Pulmonary artery endothelial cell (primary cell): ENCODE results near the gene FAHD1. TPM values are rescaled to one million over a fixed set of nuclear protein-coding genes. Genes with fewer than 3 reads are reported as not detected.

Experiments used
- total RNA-seq: library from RNA; depleted of rRNA; stranded (reverse); fragments of >200 nt; gene quantifications from 2 replicates; pipeline ENCODE4 v1.2.3, GENCODE V29; 2014

The FAHD1 gene
- total RNA-seq, 1 donor from 2014 or later, result 91.9 TPM

Other genes with a start within 250 kb of the FAHD1 start
- 19.8 and 20.8 TPM in 2 replicates for gene IFT140, start 215.1 kb upstream of the FAHD1 start, total RNA-seq
- gene CRAMP1, start 214.8 kb upstream of the FAHD1 start, total RNA-seq, result 6.7 and 9.3 TPM in 2 replicates
- 45.9 and 81.5 TPM in 2 replicates for gene JPT2, start 148.9 kb upstream of the FAHD1 start, total RNA-seq
- gene MAPK8IP3, start 121.0 kb upstream of the FAHD1 start, total RNA-seq, result 27.4 and 31.2 TPM in 2 replicates
- 53.0 and 58.7 TPM in 2 replicates for gene NME3, start 55.7 kb upstream of the FAHD1 start, total RNA-seq
- gene EME2, start 54.4 kb upstream of the FAHD1 start, total RNA-seq, result 5.9 and 7.1 TPM in 2 replicates
- 91.0 and 100 TPM in 2 replicates for gene MRPS34, start 54.1 kb upstream of the FAHD1 start, total RNA-seq
- 39.4 and 44.8 TPM in 2 replicates for gene SPSB3, start 44.6 kb upstream of the FAHD1 start, total RNA-seq
- 74.5 and 77.8 TPM in 2 replicates for gene NUBP2, start 44.2 kb upstream of the FAHD1 start, total RNA-seq
- gene IGFALS, start 33.5 kb upstream of the FAHD1 start, total RNA-seq, result not detected in 2 replicates
- 76.2 and 78.9 TPM in 2 replicates for gene HAGH, start 381 bp upstream of the FAHD1 start, total RNA-seq
- 0.40 TPM in 1 of 2 replicates, not detected in the other for gene MEIOB, start 45.0 kb downstream of the FAHD1 start, total RNA-seq
- not detected in 2 replicates for gene HS3ST6, start 91.2 kb downstream of the FAHD1 start, total RNA-seq
- 10.9 and 11.1 TPM in 2 replicates for gene MSRB1, start 116.0 kb downstream of the FAHD1 start, total RNA-seq
- gene RPL3L, start 127.5 kb downstream of the FAHD1 start, total RNA-seq, result not detected in 2 replicates
- 169 and 200 TPM in 2 replicates for gene NDUFB10, start 132.3 kb downstream of the FAHD1 start, total RNA-seq
- gene RPS2, start 137.6 kb downstream of the FAHD1 start, total RNA-seq, result 2,313 and 4,514 TPM in 2 replicates
- not detected in 2 replicates for gene RNF151, start 139.7 kb downstream of the FAHD1 start, total RNA-seq
- gene TBL3, start 144.8 kb downstream of the FAHD1 start, total RNA-seq, result 59.4 and 61.9 TPM in 2 replicates
- gene NOXO1, start 154.3 kb downstream of the FAHD1 start, total RNA-seq, result 0.07 and 0.13 TPM in 2 replicates
- gene GFER, start 157.0 kb downstream of the FAHD1 start, total RNA-seq, result 13.5 and 21.1 TPM in 2 replicates
- gene SYNGR3, start 162.8 kb downstream of the FAHD1 start, total RNA-seq, result 1.8 and 5.6 TPM in 2 replicates
- 22.8 and 23.4 TPM in 2 replicates for gene ZNF598, start 182.6 kb downstream of the FAHD1 start, total RNA-seq
- 0.33 and 0.46 TPM in 2 replicates for gene NPW, start 192.6 kb downstream of the FAHD1 start, total RNA-seq
- gene NHERF2, start 199.7 kb downstream of the FAHD1 start, total RNA-seq, result 53.2 and 76.2 TPM in 2 replicates
- 48.6 and 48.9 TPM in 2 replicates for gene NTHL1, start 220.6 kb downstream of the FAHD1 start, total RNA-seq
- gene TSC2, start 220.8 kb downstream of the FAHD1 start, total RNA-seq, result 35.1 and 47.5 TPM in 2 replicates